H1 (cell line): Measurements from ENCODE around the gene IL9. TPM values are rescaled to one million over a fixed set of nuclear protein-coding genes. Genes with fewer than 3 reads are reported as not detected.

Source experiments
- BRCA1 ChIP-seq: IDR thresholded peaks from 2 replicates; pipeline ENCODE4 v1.6.1; 2012; ENCODE audit warnings: low read depth, low read length, improper control_type of control experiment
- RNF2 ChIP-seq: fragments of 200-900, 300-1000 bp; sonication (generic); IDR thresholded peaks from 2 replicates; pipeline ENCODE4 v1.7.1; 2016; ENCODE audit warnings: borderline replicate concordance, low read depth, mild to moderate bottlenecking, antibody characterized with exemption, low read length; ENCODE audit not compliant: poor library complexity, severe bottlenecking; ENCODE audit errors: missing control alignments
- SIN3A ChIP-seq, 2 experiments: IDR thresholded peaks in 1 of 2; conservative IDR thresholded peaks in 1 of 2; 2 replicates each; pipeline ENCODE4 v1.6.1; 2011 to 2012; ENCODE audit warnings: low read length in 2 of 2, improper control_type of control experiment in 1 of 2, low read depth in 1 of 2, mild to moderate bottlenecking in 1 of 2
- polyA plus RNA-seq, 7 experiments: library from polyadenylated mRNA; depleted of rRNA in 3 of 7; stranded (reverse) in 5 of 7; unstranded in 2 of 7; fragments of >200 nt in 5 of 7; fragments of 200-250 nt in 2 of 7; gene quantifications; 1 replicate in 5 of 7; 2 replicates in 1 of 7; 4 replicates in 1 of 7; pipeline versions ENCODE4 v1.2.1 to v1.2.3, GENCODE V29; 2011 to 2013; ENCODE audit warnings: missing spikeins in 2 of 7, mixed read lengths in 2 of 7
- total RNA-seq: library from RNA; stranded (reverse); fragmentation: NEBNext Ultra II Directional; extraction: Animal tissue kit (Norgen Biotek cat#: 25700); gene quantifications from 2 replicates; pipeline ENCODE4 v1.2.1, GENCODE V29; 2021

IL9 gene
- total and polyA plus RNA-seq, 2 of the 8 experiments (the other 6 are each of a cell fraction or from before 2014, with no cell fraction given), result not detected

- TF ChIP-seq RNF2 (no peak), SIN3A (conservative IDR thresholded peaks at IDR 0.05 in 1 of 2, IDR thresholded peaks at IDR 0.05 in 1 of 2; ENCODE audit: low read depth in 1 of 2, low read length in 2 of 2) (no peak), BRCA1 (no peak)
Measured at GRCh38 chr5:135869935-135870334, 25.7 kb downstream of the IL9 start (continued).
